H4 (cell line): ENCODE measurements around the gene PCGF3. TPM values are rescaled to one million over a fixed set of nuclear protein-coding genes. Genes with fewer than 3 reads are reported as not detected.
"Not testable (repeated sequence)": the region's sequence is repeated elsewhere in the genome, so short reads cannot be mapped to it uniquely, and the experiment has no call there.

ENCODE experiments used
- DNase-seq: peaks from one replicate; pipeline ENCODE4 v3.0.0-alpha.2; 2015; ENCODE audit warnings: low spot score
- total RNA-seq: library from RNA; depleted of rRNA; stranded (reverse); fragments of >200 nt; shearing (Covaris generic); gene quantifications from 2 replicates; pipeline ENCODE4 v1.2.3, GENCODE V29; 2014

PCGF3 gene
- total RNA-seq, 1 experiment from 2014 or later: 26.1 TPM

DNA sequence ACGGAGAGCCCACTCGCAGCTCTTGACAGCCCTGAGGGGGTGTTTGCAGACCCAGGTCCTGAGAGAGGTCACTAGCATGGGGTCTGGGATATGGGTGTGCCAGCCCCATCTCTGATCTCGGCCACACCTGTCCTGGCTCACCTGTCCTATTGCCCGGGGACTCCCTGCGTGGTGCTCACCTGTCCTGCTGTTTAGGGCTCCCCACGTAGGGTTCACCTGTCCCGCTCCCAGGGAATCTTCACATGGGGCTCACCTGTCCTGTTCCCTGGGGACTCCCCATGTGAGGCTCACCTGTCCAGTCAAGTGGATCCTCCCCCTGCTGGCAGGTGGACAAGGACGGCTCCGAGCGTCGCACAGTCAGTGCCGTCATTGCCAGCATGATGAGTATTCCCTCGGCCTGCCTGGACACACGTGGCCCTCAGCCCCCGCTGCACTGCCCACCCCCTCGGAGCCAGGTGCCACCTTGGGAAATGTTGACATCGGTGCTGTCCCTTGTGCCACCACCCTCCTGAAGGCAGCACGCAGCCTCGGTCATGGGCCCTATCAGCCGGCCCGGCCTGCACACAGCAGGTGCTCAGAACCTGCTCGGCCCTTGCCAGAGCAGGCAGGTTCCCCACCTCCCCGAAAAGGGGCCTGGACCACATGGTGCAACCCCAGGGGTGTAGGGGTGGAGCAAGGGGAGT is 23.0 kb upstream of the PCGF3 start:
- DNase-seq: no peak

DNA sequence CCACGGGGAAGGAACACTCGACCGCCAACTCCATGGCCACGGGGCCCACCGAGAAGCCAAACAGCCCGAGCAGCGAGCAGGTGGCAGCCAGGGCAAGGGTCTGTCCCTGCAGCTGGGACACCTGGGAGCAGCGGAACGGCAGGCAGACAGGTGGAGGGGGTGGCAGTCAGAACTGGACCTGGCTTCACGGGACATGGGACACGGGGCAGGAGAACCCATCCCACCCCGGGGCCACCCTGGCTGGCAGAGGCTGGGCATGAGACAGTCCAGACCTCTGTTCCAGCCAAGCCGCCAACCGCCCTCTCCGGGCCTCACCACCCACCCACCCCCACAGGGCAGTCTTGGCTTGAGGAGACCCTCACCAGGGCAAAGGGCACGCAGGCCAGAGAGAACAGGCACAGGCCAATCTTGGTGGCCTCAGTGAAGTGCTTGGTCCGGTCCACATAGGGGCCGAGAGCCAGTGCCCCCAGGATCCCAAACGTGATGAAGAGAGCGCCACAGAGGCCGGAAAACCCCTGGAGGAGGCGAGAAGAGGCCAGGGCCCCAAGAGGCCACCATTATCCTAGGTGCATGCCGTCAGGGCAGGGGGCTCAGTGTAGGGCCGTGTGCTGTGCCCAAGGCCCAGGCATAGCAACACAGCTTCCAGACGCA is 22.3 kb upstream of the PCGF3 start:
- no peak for DNase-seq

DNA sequence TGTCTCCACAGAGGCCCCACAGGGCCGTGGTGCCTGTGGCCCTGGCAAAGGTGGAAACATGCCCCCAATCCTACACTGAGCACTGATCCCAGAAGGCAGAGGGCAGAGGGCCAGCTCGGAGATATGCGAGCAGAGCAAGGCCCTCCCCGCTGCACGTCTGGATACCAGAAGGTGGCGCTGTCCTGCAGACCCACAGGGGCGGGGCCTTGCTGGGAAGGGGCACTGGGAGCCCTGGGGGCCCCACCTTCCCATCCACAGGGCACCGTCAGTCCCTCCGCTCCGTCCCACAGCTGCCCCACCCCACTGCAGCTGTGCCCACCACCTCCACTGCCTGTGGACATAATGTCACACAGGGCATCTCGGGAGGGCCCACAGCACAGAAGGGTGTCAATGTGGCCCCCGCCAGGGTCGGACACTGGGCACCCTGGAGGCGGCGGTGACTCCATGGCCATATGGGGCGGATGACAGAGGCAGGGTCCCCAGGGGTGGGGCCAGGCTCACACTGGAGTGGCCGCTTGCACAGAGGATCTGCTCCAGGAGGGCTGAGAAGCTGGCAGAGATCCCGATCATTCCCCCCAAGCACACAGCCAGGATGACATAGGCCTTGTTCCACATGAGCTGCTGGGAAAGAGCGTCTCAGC is 21.5 kb upstream of the PCGF3 start:
- DNase-seq: peak; percentile 66

DNA sequence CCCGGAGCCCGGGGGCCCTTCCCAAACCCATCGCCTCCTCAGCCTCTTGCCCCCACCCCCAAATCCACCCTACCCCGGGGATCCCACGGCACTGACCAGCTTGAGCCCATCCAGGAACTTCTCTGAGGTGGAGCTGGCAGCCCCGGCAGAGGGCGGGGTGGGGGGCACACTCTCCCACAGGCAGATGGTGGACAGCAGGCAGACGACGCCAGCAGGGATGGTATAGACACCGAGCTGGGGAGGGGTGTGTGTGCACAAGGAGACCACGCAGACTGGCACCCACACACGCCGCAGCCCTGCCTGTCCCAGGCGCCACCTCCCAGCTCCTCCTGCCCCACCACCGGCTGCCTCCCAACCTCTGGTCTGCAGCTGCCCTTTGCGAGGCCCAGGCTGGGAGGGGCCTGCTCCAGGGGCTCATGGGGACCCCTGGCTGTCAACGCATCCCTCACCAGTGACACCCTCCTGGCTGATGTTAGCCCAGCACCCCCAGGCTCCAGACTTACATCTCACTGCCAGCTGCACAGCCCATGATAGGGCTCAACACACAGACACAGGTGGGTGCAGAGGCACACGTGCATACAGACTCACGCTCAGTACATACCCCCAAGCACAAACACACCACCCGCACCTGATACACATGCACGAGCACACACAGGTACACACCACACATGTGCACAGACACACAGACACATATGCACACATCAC is 20.9 kb upstream of the PCGF3 start:
- no peak for DNase-seq

DNA sequence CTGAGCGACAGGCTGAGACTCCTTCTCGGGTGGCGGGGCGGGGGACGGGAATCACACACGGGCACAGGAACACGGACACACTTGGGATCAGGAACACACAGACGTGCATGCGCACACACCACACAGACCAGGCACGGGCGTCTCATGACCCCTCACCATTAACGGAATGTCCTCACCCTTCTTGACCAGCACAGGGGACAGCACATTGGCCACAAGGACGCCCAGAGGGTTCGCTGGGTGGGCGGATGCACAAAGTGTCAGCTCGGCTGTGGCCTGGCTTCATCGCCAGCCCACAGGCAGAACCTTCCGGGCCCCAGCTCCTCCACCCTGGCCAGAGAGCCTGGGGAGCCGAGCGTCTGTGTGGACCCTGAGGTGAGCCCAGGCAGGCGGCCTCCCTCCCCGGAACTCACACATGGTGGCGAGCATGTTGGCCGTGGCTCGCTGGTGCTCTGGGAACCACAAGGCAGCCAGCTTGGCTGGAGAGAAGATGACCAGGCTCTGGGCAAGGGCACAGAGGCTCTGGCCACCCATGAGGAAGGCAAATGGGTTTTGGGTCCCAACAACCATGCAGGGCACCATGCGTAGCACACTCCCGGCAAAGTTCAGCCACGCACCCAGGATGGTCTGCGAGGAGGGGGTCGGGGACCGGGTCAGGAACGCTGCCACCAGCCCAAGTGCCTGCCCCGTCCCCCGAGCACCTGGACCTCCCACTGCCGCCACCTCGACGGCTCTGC is 19.8 kb upstream of the PCGF3 start:
- no peak for DNase-seq

DNA sequence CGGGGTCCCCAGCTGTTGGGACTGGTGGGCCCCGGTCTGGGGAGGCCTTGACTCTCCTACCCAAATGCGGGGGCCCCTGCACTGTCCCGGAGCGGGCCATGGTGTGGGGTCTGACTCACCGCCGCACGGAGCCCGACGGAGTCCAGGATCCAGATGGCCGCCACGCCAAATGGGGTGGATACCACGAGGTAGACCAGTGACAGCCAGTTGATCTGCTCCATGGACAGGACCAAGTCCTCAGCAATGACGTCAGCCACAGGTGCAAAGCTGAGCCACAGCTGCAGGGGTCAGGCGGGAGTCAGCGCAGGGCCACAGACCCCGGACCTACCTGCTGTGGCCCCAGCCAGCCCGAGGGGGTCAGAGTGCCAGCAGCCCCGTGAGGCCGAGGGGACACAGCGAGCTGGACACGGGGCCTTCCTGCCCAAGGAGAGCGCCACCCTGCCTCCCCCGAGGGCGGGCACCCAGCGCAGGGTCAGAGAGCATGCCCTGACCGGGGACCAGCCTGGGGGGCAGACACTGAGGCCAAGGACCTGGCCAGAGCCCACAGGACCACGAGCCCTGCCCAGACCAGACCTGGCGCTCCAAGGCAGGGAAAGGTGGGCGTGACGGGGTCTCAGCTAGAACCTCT is 19.1 kb upstream of the PCGF3 start:
- DNase-seq: no peak

DNA sequence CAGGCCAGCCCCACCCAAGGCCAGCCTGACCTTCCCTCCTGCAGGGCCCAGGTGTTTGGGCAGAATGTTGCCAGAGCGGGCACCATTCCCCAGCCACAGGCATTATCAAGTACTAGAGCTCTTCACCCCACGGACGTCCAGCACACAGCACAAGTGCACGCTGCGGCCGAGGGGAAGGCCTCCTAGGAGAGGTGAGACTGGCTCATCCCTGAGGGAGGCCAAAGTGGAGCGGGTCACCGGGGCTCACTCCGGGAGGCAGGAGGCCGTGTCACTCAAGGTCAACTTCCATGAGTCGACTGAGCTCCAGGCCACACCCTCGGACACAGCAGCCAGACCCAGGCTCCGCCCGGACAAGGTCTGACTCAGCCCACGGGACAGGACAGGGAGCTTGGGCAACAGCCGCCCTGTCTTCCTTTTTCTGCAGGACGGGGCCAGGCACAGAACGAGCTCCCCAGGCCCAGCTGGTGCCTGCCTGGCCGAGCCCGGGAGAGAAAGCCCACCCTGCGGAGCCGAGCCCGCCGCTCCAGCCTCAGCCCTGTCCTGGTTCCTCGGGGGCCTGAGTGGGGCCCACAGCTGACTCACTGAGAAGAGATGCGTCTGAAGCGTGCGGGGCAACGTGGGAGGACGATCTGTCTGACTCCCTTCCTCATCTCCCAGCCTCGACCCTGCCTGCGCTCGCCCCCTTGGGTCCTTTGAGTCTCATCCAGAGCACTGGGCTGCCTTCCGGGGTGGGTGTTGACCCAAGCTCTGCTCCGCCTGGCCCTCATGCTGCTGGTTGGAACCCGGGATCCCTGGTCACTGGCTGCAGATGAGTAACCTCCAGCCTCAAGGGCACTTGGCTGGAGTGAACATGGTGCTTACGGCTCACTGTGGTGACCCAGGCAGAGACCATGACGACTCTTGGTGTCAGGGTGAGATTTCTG is 18.3 kb upstream of the PCGF3 start:
- peak; percentile 84 for DNase-seq

DNA sequence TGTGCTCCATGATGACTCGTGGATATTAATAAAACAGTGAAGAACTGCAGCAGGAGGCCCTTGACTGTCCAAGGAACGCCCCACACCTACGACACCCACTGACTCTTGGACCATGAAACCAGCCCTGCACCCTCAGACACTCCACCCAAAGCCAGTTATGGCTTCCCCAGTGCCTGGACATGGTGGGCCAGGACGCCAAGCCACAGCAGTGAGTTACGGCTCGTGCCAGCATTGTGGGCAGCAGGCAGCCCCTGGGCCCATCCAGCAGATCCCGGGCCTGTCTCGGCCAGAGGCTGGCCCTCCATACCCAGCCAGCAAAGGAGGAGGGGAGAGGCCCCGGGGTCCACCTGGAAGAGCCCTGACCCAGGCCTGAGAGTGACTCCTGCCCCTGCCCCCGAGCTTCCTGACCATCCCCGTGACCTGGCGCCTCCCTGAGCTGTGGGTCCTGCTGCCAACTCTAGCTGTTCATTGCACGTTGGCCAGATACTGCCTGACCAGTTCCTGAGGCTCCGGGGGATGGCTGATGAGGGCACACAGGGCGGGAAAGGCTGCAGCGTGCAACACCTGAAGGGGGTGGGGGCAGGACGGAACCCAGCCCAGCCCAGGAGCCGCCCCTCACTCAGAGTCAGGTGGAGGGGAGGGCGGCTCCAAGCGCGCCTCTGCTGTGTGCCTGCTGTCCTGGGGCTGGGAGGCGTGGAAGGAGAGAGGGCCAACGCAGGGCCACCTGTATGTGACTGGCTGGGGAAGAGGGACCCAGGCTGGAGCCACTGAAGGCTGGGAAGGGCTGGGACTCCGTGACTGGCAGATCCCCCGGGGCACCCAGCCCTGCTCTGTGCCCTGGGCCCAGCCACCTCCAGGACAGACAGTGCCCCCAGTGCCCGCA is 17.4 kb upstream of the PCGF3 start:
- no peak for DNase-seq

DNA sequence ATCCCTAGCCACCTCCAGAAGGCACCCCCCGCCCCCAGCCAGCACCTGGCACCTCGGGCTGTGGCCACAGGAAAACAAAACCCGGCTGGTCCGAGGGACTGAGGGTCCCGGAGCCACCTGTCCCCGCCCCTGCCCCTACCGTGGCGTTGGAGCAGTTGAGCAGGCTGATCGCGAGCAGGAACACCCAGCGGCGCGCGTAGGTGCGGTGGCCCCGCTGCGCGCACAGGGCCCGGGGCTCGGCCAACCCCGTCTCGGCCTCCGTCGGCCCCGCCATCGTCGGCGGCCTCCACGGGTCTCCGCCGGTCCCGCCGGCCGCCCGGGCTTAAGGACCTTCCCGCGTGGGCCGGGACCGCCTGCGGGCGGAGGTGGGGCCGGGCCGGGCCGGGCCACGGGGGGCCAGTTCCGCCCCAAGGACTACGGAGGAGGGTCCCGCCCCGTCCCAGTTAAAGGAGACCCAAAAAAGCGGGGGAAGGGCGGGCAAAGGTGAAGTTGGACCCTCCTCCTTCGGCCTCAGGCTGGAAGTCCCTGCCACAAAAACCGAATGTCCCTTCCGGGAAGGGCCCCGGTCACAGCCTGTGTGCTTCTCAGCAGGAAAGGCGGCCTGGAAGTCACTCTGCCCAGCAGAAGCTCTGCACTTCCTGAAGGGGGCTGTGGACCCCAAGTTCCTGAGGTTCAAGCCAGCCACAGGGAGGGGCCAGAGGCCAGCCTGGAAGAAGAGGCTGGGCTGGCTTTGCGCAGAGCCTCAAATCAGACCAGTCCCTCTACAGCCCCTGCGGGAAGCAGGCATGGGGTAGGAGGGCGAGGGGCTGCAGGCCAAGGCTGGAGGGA is 16.6 kb upstream of the PCGF3 start, which contains the start of gene SLC49A3:
TSS of gene SLC49A3 (minus strand) at position 298 of the 828 bp plus-strand sequence. CDS start at position 274, 24 bp downstream.
- DNase-seq: no peak

DNA sequence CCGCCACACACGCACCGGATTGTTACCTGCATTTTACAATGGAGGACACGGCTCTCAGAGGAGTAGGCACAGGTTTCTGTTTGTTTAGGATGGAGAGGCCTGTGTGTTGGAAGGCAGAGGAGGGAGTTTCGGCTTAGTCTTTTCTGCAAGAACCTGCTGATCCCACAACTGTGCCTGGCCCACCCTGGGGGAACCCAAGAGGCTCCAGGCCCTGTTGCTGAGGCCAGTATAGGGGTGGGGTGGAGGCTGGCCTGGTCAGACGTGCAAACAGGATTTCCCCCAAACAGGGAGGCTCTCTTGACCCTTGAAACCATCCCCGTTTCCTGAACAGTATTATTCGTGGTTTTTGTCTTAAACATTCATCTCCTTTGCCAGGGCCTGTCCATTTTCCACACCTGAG is 15.9 kb upstream of the PCGF3 start:
- DNase-seq: no peak

DNA sequence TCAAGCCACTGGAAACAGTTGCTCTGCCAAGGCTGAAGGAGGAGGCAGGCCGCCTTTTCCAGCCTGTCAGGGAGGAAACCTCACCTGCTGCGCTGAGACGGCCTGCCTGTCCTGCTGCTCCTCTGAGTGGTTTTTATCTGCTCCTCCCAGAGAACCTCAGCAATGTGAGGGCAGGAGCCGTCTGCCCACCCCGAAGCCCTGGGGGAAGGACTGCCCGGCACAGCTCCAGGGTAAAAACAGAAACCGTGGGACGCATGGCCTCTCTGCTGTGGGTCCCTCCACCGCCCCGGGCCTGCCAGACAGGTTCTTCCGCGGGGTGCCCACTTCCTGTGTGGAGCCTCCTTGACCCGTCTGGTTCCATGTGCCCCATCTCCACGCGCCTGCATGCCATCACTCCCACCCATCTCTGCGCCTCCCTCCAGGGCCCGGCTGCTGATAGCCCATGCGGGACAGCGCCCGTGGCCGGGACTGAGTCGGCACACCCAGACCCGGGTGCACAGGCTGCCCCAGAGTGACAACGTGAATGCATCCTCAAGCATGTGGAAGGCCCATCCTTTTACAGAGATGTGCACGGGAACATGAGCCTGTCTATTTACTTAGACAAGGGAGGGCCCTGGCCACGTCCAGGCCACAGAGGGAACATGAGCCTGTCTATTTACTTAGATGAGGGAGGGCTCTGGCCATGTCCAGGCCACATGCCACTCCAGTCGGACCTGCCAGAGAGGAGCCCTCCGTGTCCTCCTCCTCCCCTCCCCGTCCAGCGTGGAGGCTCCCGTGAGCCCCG is 12.7 kb upstream of the PCGF3 start:
- no peak for DNase-seq

DNA sequence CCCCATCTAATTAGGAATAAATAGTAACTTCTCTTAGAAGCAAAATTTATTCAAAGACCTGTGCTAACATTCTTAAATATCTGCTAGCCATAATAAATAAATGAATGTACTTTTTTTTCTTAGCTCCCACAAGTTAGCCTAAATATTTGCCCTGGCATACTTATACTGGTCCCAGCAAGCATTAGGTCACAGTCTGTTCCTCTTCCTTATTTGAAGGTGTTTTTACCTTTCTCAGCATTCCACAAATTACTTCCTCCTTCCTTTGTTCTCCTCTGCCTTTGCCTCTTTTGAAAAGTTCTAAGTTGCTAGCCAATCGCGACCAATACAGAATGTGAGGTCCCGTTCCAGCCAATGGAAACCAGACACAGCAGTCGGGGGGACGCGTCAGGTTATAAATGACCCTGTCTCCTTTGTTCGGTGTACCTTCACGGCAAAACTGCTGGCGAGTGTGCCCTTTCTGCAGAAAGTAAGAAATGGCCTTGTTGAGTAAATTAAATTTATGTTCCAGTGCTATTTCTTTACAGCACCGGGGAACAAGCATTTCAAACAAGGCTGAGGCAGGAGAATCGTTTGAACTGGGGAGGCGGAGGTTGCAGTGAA is 11.2 kb upstream of the PCGF3 start:
- not testable (repeated sequence) for DNase-seq

DNA sequence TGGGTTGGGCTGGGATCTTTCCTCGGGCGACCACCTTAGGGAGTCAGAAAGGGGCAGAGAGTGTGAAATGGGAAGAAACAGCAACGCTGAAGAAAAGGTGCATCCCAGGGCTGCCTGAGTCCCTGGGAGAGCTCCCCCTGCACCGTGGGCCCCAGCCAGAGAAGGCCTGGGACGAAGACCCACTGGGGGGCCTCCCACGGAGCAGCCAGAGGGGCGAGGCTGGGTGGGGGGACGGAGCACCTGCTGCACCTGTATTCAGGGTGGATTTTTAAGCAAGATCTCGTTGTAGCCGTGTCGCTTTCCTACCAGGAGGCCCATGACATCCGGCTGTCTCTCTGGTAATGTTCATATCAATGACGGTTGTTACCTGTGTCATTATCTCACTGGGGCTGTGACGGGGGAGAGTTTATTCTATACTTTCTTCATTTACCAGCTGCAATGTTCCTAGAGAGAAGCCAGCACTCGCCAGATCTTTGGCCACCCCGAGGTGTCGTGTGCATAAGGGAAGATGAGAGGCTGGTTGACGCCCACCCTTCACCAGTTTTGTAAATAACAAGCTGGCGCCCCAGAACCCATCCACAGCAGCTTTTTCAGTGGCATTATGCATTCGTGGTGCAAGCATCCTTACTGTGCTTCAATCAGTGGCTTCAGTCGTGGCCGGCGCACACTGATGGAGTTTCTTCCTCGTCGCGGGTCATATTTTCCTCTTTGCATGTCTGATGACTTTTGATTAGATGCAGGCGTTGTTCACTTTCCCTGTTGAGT is 5.6 kb upstream of the PCGF3 start:
- no peak for DNase-seq

DNA sequence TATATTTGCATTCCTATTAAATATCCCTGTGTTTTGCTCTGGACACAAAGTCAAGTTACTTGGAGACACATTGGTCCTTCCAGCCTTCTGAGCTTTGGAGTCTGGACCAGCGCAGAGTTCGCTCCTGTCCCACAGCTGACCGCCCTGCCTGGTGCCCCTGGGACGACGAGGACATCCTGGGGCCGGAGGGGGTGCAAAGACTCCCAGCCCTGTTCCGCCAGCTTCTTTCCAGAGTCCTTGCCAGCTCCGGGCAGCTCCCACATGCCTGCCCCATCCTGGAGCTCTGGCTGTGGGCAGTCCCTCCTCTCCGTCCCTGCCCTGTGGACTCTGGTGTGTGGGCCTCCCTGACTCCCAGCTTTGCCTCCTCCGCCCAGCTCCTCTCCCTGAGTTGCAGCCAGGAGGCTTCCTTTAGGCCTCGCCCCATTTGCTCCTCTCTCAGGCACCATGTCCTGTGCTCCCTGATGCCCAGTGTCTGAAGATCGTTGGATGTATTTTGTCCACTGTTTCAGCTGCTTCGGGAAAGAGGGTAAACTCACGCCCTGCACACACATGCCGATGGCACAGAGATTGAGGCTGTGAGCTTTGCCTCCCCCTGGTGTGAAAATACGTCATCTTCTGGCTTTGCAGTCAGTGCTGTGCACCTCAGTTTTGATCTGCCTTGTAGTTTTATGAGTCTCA is 4.9 kb upstream of the PCGF3 start:
- DNase-seq: no peak

DNA sequence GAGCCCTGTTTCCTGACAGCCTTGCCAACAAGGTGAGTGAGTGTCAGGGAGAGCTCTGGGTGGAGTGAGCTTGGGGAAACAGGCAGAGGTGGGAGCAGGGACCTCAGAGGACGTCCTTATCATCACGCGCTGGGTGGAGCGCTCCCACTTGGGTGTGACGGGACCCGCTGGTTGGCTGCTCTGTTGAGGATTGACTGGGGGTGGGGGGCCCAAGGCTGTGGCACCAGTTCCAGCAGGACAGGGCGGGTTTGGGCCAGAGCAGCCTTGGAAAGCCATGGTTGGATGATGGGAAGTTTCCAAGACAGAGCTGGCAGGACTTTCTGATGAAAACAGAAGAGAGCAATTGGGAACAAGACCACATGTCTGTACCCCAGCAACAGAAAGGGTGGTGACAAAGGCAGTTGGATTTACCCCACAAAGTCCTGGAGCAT is 3.0 kb upstream of the PCGF3 start:
- no peak for DNase-seq
